Stimulated activated naive CD4-positive, alpha-beta T cell treated with Interleukin-2 at 50 U/mL for 16 hours (primary cell): Measurements from ENCODE around the gene PTTG2.
"Not testable (repeated sequence)": the region's sequence is repeated elsewhere in the genome, so short reads cannot be mapped to it uniquely, and the experiment has no call there.

Experiments used
- DNase-seq: peaks from one replicate; lab custom pipeline; 2025; lab: John Stamatoyannopoulos, UW

Gene PTTG2

GRCh38 chr4:37956941-37957340 lies 3.3 kb upstream of the PTTG2 start:
- no peak for DNase-seq

GRCh38 chr4:37958932-37959331 lies 1.3 kb upstream of the PTTG2 start:
- DNase-seq, result no peak

- DNase-seq, result no peak
Observed at GRCh38 chr4:37960679-37961450, 667 bp downstream of the PTTG2 start.

GRCh38 chr4:37964734-37965457 lies 4.7 kb downstream of the PTTG2 start:
- DNase-seq, result no peak

GRCh38 chr4:37966044-37966443 lies 5.8 kb downstream of the PTTG2 start:
- DNase-seq, result no peak

- no peak for DNase-seq
Observed at GRCh38 chr4:37967736-37968135, 7.5 kb downstream of the PTTG2 start.

GRCh38 chr4:37968747-37969146 lies 8.5 kb downstream of the PTTG2 start:
- DNase-seq, result no peak

GRCh38 chr4:37970702-37971101 lies 10.5 kb downstream of the PTTG2 start:
- DNase-seq, result peak; percentile 52

- DNase-seq, result no peak
Observed at GRCh38 chr4:37971202-37971601, 11.0 kb downstream of the PTTG2 start.

- no peak for DNase-seq
Observed at GRCh38 chr4:37973441-37973840, 13.2 kb downstream of the PTTG2 start.

GRCh38 chr4:37975321-37975822 lies 15.2 kb downstream of the PTTG2 start:
- DNase-seq, result not testable (repeated sequence)

GRCh38 chr4:37976507-37976906 lies 16.3 kb downstream of the PTTG2 start:
- DNase-seq, result no peak

- DNase-seq, result peak; percentile 69
Observed at GRCh38 chr4:37976991-37977470, 16.8 kb downstream of the PTTG2 start.

GRCh38 chr4:37977471-37978247 lies 17.5 kb downstream of the PTTG2 start:
- DNase-seq, result peak; percentile 52

- DNase-seq, result no peak
Observed at GRCh38 chr4:37978248-37978924, 18.2 kb downstream of the PTTG2 start.

GRCh38 chr4:37980246-37980645 lies 20.0 kb downstream of the PTTG2 start:
- no peak for DNase-seq

- DNase-seq, result no peak
Observed at GRCh38 chr4:37981425-37981824, 21.2 kb downstream of the PTTG2 start.

GRCh38 chr4:37981844-37982720 lies 21.9 kb downstream of the PTTG2 start:
- DNase-seq, result no peak

GRCh38 chr4:37982736-37983135 lies 22.5 kb downstream of the PTTG2 start:
- no peak for DNase-seq

GRCh38 chr4:37983951-37984350 lies 23.8 kb downstream of the PTTG2 start:
- no peak for DNase-seq
